Epithelial cell of esophagus (primary cell): Measurements from ENCODE around the gene KDM3B.

Experiments used
- DNase-seq: peaks from one replicate; pipeline ENCODE4 v3.0.0; 2010; ENCODE audit warnings: low read depth
- H3K4me3 ChIP-seq: 2 replicates; pipeline ENCODE4 v1.5.1; 2011; ENCODE audit warnings: mild to moderate bottlenecking, low read length, control low read depth
- CTCF ChIP-seq: IDR thresholded peaks from 2 replicates; pipeline ENCODE4 v1.5.1; 2011; ENCODE audit warnings: low read depth, mild to moderate bottlenecking, low read length, control low read depth, inconsistent platforms; ENCODE audit not compliant: insufficient read depth; ENCODE audit errors: missing control alignments

The KDM3B gene

DNA sequence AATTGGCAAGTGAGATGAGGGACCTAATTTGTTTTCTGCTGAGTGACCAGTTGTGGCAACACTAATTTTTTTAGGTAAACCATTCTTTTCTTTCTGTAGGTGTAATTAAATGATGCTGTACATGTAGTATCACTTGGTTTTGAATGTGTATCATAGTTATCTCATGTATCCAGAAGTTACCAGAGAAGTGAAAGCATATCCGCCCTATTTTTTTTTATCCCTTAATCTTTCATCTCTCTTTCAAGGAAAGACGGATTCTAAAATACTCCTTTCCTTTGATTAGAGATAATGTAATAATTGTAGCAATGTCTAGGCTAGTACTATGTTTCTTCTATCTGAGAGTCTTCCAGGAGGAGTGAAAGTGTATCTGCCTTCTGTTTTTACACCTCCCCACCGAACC is 7.1 kb downstream of the KDM3B start:
- no peak for TF ChIP-seq CTCF
- no peak for DNase-seq
- H3K4me3 ChIP-seq, result no peak overlapping the region

- DNase-seq, result no peak
- no peak for TF ChIP-seq CTCF
- no peak overlapping the region for H3K4me3 ChIP-seq
Measured at GRCh38 chr5:138360941-138361452, 8.5 kb downstream of the KDM3B start.

GRCh38 chr5:138364576-138364975 is 12.1 kb downstream of the KDM3B start:
- no peak for TF ChIP-seq CTCF

DNA sequence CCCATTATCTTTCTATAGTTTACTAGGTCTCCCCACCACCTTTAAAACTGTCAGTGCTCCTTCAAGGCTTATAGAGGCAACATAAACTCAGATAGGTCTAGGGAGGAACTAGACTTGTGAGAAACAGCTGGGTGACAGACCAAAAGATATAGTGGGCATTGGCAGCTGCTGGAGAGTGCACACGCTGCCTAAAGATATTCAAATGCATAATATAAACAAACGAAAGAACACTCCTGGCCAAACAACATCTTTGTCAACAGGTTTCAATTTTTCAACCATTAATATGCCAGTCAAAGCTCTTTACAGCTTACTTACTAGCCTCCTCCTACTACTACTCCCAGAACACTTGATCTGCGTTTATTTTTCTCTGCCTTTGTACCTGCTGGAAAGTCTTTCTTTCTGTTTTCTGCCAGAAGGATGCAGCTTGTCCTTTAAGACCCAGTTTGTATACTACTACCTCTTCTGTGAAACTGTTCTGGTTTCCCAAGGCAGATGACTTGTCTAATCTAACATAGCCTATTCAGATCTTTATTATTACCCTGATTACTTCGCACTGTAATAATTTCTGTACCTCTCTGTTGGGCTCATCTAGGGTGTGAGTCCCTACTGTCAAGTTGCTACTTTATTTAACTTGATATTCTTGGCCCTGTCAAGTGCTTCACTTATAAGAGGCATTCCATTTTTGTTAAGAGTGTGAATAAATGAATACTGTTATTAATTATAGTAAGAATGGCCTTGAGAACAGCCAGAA is 14.3 kb downstream of the KDM3B start:
- no peak for TF ChIP-seq CTCF
- no peak overlapping the region for H3K4me3 ChIP-seq
- DNase-seq, result no peak

More at GRCh38 chr5:138364576-138364975, 12.1 kb downstream of the KDM3B start:
- DNase-seq, result no peak
- no peak overlapping the region for H3K4me3 ChIP-seq

GRCh38 chr5:138369261-138369660 is 16.8 kb downstream of the KDM3B start:
- H3K4me3 ChIP-seq, result no peak overlapping the region
- DNase-seq, result no peak
- TF ChIP-seq CTCF, result no peak

DNA sequence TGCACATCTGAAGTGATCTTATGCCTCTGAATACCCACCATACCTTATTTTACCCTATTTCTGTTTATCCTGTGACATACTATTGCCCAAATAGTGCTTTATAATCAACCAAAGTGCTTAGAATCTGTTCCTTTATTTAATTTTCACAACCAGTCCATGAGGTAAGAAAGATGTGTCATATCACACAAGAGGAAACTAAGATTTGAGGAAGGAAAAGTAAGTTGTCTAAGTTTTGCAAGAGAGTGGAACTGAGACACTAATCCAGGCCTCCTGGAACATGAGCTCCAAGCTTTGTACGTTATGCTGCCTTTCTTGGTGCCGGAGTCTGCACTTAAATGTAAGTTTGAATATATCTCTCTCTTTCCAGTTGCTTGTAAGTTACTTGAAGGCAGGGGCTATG is 17.2 kb downstream of the KDM3B start:
- no peak for TF ChIP-seq CTCF
- H3K4me3 ChIP-seq, result no peak overlapping the region
- DNase-seq, result peak; percentile 14

GRCh38 chr5:138370537-138370936 is 18.1 kb downstream of the KDM3B start:
- DNase-seq, result no peak
- no peak for TF ChIP-seq CTCF
- H3K4me3 ChIP-seq, result no peak overlapping the region
